Measurements from ENCODE around the gene KCNN3. TPM values are rescaled to one million over a fixed set of nuclear protein-coding genes. Genes with fewer than 3 reads are reported as not detected.

KCNN3 gene
- total RNA-seq, 1 experiment from 2014 or later: 1.3 TPM

DNA sequence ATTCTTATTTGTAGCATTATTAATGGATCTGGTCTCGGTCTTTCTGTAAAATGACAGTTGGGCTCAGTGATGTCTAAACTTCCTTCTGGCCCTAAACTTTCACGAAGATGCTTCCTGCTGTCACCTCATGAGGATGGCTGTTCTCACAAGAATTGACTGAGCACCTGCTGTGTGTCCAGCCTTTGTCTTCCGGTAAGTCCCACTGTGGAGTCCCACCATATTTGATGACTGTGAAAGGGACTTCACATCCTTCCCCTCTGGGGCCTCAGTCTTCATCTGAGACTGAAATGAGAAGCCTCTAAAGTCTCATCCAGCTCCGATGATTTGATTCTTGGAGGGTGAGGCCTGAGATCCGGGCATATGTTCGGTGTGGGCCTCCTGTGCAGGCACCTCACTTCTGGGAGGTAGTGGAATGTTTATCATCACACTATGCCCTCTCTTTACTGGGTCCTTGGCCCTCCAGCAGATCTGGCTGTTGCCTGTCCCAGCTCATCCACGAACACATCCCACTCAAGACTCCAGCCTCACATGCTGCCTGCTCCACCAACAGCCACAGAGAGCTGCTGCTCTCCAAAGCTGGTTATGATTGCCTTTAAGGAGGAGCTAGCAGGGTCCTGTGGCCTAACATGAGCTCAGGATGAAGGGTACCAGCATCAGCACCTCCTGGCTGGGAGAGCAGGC is 95.8 kb downstream of the KCNN3 start:
- Mint-ChIP-seq H3K27me3 (ENCODE audit: low read depth) (peaks cover 3% of the 10 kb centered on the region; the same call in 1 of the 2 replicates), H3K36me3 (peaks cover 6% of the 10 kb centered on the region), H3K27ac (no peak overlapping the region), H3K4me1 (peaks cover 25% of the 10 kb centered on the region), H3K4me3 (no peak overlapping the region), H3K9me3 (peaks cover 7% of the 10 kb centered on the region)
- ChIA-PET CTCF (interaction anchor here (0.7 to 2.4 kb wide), 7 partner anchors 8 to 170 kb away, joined by 3 to 17 read pairs (median 5); no protein-coding TSS in a partner anchor), POLR2A (no interaction called here)
- TF ChIP-seq, protein P1, sequence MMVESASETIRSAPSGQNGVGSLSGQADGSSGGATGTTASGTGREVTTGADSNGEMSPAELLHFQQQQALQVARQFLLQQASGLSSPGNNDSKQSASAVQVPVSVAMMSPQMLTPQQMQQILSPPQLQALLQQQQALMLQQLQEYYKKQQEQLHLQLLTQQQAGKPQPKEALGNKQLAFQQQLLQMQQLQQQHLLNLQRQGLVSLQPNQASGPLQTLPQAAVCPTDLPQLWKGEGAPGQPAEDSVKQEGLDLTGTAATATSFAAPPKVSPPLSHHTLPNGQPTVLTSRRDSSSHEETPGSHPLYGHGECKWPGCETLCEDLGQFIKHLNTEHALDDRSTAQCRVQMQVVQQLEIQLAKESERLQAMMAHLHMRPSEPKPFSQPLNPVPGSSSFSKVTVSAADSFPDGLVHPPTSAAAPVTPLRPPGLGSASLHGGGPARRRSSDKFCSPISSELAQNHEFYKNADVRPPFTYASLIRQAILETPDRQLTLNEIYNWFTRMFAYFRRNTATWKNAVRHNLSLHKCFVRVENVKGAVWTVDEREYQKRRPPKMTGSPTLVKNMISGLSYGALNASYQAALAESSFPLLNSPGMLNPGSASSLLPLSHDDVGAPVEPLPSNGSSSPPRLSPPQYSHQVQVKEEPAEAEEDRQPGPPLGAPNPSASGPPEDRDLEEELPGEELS (CRISPR knock-in tag; IDR thresholded peaks at IDR 0.05): no peak
- TF ChIP-seq NR2C2 (CRISPR knock-in tag; IDR thresholded peaks at IDR 0.05) (no peak), PRRX2 (CRISPR knock-in tag; IDR thresholded peaks at IDR 0.05) (no peak), SP1 (CRISPR knock-in tag; conservative IDR thresholded peaks at IDR 0.05) (no peak), IRF2 (CRISPR knock-in tag; IDR thresholded peaks at IDR 0.05; ENCODE audit: borderline replicate concordance, low read depth) (no peak), GRHL2 (CRISPR knock-in tag; IDR thresholded peaks at IDR 0.05; ENCODE audit: insufficient replicate concordance, severe bottlenecking) (no peak), CREM (CRISPR knock-in tag; IDR thresholded peaks at IDR 0.05) (no peak), USF2 (CRISPR knock-in tag; IDR thresholded peaks at IDR 0.05) (no peak), HMGXB4 (CRISPR knock-in tag; IDR thresholded peaks at IDR 0.05) (no peak), ATF6 (CRISPR knock-in tag; IDR thresholded peaks at IDR 0.05) (no peak)
- TF ChIP-seq, protein P2, sequence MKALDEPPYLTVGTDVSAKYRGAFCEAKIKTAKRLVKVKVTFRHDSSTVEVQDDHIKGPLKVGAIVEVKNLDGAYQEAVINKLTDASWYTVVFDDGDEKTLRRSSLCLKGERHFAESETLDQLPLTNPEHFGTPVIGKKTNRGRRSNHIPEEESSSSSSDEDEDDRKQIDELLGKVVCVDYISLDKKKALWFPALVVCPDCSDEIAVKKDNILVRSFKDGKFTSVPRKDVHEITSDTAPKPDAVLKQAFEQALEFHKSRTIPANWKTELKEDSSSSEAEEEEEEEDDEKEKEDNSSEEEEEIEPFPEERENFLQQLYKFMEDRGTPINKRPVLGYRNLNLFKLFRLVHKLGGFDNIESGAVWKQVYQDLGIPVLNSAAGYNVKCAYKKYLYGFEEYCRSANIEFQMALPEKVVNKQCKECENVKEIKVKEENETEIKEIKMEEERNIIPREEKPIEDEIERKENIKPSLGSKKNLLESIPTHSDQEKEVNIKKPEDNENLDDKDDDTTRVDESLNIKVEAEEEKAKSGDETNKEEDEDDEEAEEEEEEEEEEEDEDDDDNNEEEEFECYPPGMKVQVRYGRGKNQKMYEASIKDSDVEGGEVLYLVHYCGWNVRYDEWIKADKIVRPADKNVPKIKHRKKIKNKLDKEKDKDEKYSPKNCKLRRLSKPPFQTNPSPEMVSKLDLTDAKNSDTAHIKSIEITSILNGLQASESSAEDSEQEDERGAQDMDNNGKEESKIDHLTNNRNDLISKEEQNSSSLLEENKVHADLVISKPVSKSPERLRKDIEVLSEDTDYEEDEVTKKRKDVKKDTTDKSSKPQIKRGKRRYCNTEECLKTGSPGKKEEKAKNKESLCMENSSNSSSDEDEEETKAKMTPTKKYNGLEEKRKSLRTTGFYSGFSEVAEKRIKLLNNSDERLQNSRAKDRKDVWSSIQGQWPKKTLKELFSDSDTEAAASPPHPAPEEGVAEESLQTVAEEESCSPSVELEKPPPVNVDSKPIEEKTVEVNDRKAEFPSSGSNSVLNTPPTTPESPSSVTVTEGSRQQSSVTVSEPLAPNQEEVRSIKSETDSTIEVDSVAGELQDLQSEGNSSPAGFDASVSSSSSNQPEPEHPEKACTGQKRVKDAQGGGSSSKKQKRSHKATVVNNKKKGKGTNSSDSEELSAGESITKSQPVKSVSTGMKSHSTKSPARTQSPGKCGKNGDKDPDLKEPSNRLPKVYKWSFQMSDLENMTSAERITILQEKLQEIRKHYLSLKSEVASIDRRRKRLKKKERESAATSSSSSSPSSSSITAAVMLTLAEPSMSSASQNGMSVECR (CRISPR knock-in tag; IDR thresholded peaks at IDR 0.05; ENCODE audit: borderline replicate concordance): no peak
- TF ChIP-seq, protein P3, sequence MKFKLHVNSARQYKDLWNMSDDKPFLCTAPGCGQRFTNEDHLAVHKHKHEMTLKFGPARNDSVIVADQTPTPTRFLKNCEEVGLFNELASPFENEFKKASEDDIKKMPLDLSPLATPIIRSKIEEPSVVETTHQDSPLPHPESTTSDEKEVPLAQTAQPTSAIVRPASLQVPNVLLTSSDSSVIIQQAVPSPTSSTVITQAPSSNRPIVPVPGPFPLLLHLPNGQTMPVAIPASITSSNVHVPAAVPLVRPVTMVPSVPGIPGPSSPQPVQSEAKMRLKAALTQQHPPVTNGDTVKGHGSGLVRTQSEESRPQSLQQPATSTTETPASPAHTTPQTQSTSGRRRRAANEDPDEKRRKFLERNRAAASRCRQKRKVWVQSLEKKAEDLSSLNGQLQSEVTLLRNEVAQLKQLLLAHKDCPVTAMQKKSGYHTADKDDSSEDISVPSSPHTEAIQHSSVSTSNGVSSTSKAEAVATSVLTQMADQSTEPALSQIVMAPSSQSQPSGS (CRISPR knock-in tag; IDR thresholded peaks at IDR 0.05; ENCODE audit: borderline replicate concordance, low read depth): no peak
- no peak for DNase-seq (ENCODE audit: low spot score)
- ATAC-seq: no peak

Measured in WTC11 (cell line).